Left lung (tissue), 10 donors: ENCODE measurements around the gene DYNLT2B. TPM values are rescaled to one million over a fixed set of nuclear protein-coding genes. Genes with fewer than 3 reads are reported as not detected.

Experiments
- ATAC-seq: fragments of 200-7000 bp; cut with Tn5 transposase; one replicate; pipeline ENCODE4 v1.9.1; 2020; ENCODE audit warnings: moderate library complexity
- DNase-seq, 4 donors: peaks; one replicate each; pipeline ENCODE4 v3.0.0-alpha.2; 2013 to 2020
- H3K27ac ChIP-seq, 2 donors: fragments of 200-600 bp; sonication (generic) in 1 of 2; one replicate each; pipeline versions ENCODE4 v1.5.0 to v1.8.0; 2020 to 2021
- H3K27me3 ChIP-seq, 2 donors: fragments of 200-600 bp; sonication (generic) in 1 of 2; one replicate each; pipeline versions ENCODE4 v1.5.0 to v1.8.0; 2020 to 2021
- H3K36me3 ChIP-seq, 2 donors: fragments of 200-600 bp; sonication (generic) in 1 of 2; one replicate each; pipeline versions ENCODE4 v1.5.0 to v1.8.0; 2020 to 2021
- H3K4me1 ChIP-seq, 2 donors: fragments of 200-600 bp; one replicate each; pipeline ENCODE4 v1.8.0; 2021
- H3K4me3 ChIP-seq, 2 donors: fragments of 200-600 bp; sonication (generic) in 1 of 2; one replicate each; pipeline versions ENCODE4 v1.5.0 to v1.8.0; 2020 to 2021; ENCODE audit warnings: mild to moderate bottlenecking in 1 of 2
- H3K9me3 ChIP-seq, 2 donors: fragments of 200-600 bp; sonication (generic) in 1 of 2; one replicate each; pipeline versions ENCODE4 v1.5.0 to v1.8.0; 2020 to 2021
- intact Hi-C, 2 donors: fragments of 100-400 bp; cut with DNase I; formaldehyde crosslinking; loops; one replicate each; pipeline versions ENCODE4 v1.11.2 to v1.14.2; 2022
- polyA plus RNA-seq, 6 donors: library from polyadenylated mRNA; unstranded; fragments of 120-200 nt; gene quantifications; one replicate each; pipeline ENCODE4 v1.2.1, GENCODE V29; 2013; ENCODE audit not compliant: insufficient read length in 6 of 6
- total RNA-seq, 2 donors: library from RNA; stranded (reverse); fragmentation: NEBNext Ultra II Directional; extraction: Animal tissue kit (Norgen Biotek cat#: 25700); gene quantifications; one replicate each; pipeline ENCODE4 v1.2.1, GENCODE V29; 2021
- TF ChIP-seq, protein P1 (sequence below), 2 donors: fragments of 200-600 bp; sonication (generic) in 1 of 2; IDR thresholded peaks; one replicate each; pipeline versions ENCODE4 v1.5.0 to v1.8.0; 2021; ENCODE audit warnings: antibody characterized with exemption in 2 of 2
- donor health status: DM: no; HTN: yes; CAD: no.
- donor health status: DM: no; HTN: no; CAD: no.

The DYNLT2B gene
- total and polyA plus RNA-seq, 8 donors, result 6.0 to 26.9 (median 25.7) TPM

DNA sequence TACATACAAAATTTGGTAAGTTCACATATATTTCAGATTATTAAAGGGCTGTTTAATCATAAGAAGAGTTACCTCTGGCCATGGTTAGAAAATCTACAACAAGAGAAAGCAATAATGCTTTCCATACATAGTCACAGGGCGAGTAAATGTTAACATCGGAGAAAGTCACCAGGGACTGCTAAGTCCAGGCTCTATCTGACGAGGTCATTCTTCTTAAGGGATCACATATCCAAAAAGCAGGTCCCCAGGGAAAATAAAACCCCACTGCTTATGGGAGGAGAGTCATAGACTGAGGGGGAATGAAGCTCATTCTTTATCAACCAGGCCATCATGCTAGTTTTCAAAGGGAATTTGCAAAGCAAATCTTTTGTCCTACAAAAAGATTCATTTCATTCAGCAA lies 33.6 kb downstream of the DYNLT2B start:
- H3K27me3 ChIP-seq, result no peaks in the 10 kb centered on the region
- H3K4me3 ChIP-seq, result no peak overlapping the region
- TF ChIP-seq, protein P1, sequence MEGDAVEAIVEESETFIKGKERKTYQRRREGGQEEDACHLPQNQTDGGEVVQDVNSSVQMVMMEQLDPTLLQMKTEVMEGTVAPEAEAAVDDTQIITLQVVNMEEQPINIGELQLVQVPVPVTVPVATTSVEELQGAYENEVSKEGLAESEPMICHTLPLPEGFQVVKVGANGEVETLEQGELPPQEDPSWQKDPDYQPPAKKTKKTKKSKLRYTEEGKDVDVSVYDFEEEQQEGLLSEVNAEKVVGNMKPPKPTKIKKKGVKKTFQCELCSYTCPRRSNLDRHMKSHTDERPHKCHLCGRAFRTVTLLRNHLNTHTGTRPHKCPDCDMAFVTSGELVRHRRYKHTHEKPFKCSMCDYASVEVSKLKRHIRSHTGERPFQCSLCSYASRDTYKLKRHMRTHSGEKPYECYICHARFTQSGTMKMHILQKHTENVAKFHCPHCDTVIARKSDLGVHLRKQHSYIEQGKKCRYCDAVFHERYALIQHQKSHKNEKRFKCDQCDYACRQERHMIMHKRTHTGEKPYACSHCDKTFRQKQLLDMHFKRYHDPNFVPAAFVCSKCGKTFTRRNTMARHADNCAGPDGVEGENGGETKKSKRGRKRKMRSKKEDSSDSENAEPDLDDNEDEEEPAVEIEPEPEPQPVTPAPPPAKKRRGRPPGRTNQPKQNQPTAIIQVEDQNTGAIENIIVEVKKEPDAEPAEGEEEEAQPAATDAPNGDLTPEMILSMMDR (IDR thresholded peaks at IDR 0.05), result no peak
- ATAC-seq (no peak), DNase-seq (no peak)
- H3K9me3 ChIP-seq, result no peaks in the 10 kb centered on the region
- H3K36me3 ChIP-seq, result no peaks in the 10 kb centered on the region
- H3K27ac ChIP-seq, result no peak overlapping the region
- peaks cover 11 to 60% of the 10 kb centered on the region in 2 donors for H3K4me1 ChIP-seq
- intact Hi-C loops, result no loop called here

DNA sequence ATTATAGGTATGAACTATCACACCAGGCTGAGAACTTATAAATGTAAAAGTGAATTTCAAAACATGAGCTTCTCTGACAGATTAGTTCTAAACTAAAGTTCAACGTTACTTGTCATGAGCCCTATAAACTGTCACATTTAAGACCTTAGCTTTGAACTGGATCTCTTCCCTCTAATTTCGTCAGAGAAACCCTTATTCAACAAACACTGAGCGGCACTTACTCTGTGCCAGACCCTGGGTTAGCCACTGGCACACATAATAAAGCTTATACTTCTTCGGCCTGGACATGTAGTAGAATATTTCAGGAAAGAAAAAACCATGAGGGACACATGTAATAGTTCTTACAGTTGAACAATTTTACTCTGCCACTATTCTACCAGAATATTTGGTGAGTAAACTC lies 36.1 kb downstream of the DYNLT2B start:
- ATAC-seq (no peak), DNase-seq (no peak)
- no peak overlapping the region for H3K4me3 ChIP-seq
- H3K36me3 ChIP-seq, result no peaks in the 10 kb centered on the region
- intact Hi-C loops, result no loop called here
- no peaks in the 10 kb centered on the region for H3K27me3 ChIP-seq
- H3K4me1 ChIP-seq, result peaks cover 11 to 81% of the 10 kb centered on the region in 2 donors
- TF ChIP-seq, protein P1 (IDR thresholded peaks at IDR 0.05), result no peak
- no peak overlapping the region for H3K27ac ChIP-seq
- H3K9me3 ChIP-seq, result no peaks in the 10 kb centered on the region

DNA sequence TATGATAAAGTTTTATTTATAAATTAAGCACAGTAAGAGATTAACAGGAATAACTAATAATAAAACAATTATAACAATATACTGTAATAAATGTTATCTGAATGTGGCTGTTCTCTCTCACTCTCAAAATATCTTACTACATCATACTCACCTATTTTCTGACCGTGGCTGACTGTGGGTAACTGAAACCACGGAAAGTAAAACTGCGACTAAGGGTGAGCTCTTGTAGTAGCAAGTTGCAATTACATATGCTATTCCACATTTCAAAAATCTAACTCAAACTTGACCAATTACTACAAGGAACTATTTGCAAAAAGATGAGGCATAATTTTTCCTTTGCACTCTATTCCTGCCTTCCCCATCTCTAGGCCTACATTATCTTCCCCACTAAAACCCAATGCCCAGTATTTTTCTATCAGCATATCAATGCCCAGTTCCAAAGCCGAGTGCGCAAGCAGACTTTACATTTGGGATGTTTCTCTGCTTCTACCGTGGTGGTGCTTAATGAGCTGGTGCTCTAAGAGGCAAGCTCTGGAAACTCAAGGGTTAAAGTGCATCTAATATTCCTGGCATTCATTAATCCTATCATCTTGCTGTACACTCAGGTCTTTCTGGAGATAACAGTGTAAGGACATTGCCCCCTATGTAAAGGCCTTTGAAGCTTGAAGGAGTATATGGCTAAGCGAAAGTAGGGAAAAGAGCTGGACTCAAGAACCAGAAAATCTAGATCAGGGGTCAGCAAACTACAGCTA lies 37.2 kb downstream of the DYNLT2B start:
- H3K9me3 ChIP-seq, result no peaks in the 10 kb centered on the region
- ATAC-seq (no peak), DNase-seq (no peak)
- TF ChIP-seq, protein P1 (IDR thresholded peaks at IDR 0.05), result no peak
- intact Hi-C loops, result no loop called here
- H3K4me1 ChIP-seq, result peaks cover 3 to 72% of the 10 kb centered on the region in 2 donors
- no peak overlapping the region for H3K4me3 ChIP-seq
- no peaks in the 10 kb centered on the region for H3K27me3 ChIP-seq
- H3K36me3 ChIP-seq, result no peaks in the 10 kb centered on the region
- no peak overlapping the region for H3K27ac ChIP-seq

DNA sequence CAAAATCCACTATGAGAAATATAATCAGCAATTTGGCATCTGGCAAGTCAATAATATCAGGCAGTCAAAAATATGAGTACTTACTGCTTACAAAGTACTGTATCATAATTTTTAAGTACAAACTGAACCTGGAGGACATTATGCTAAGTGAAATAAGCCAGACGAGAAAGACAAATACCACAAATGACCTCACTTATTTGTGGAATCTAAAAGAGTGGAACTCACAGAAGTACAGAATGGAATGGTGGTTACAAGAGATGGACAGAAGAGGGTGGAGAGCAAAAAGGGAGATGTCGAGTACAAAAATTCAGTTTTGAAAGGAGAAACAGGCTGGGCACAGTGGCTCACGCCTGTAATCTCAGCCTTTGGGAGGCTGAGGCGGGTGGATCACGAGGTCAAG lies 42.9 kb downstream of the DYNLT2B start:
- Histone ChIP-seq H3K9me3 (no peaks in the 10 kb centered on the region), H3K4me3 (no peak overlapping the region), H3K27me3 (no peaks in the 10 kb centered on the region), H3K27ac (no peak overlapping the region), H3K36me3 (peaks cover 0 to 26% of the 10 kb centered on the region in 2 donors), H3K4me1 (peaks cover 2 to 30% of the 10 kb centered on the region in 2 donors)
- DNase-seq (no peak), ATAC-seq (no peak)
- intact Hi-C loops, result no loop called here
- TF ChIP-seq, protein P1 (IDR thresholded peaks at IDR 0.05), result no peak

DNA sequence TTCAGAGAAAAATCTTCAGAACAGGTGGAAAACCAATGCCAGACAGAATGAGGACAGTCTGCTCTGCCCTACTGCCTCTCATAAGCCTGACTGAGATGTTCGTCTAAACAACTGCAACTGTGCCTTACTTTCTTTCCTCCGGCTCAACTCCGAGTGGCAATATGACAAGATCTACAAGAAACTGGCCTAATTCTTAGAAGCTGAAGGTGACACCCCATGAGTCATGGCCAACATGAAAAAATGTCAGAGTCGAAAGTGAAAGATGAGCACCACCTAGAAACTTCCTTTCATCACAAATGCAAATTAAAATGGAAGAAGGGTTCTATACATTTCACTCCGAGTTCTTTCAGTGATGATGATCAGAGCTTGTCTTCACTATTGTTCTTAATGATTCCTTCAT lies 43.5 kb downstream of the DYNLT2B start:
- no peak for DNase-seq
- Histone ChIP-seq H3K27me3 (no peaks in the 10 kb centered on the region), H3K4me1 (peaks cover 0 to 25% of the 10 kb centered on the region in 2 donors), H3K9me3 (no peaks in the 10 kb centered on the region), H3K4me3 (no peak overlapping the region), H3K27ac (peak overlapping the region in 1 of 2 donors; percentile 43), H3K36me3 (peaks cover 0 to 31% of the 10 kb centered on the region in 2 donors)
- intact Hi-C loops, result no loop called here
- TF ChIP-seq, protein P1 (IDR thresholded peaks at IDR 0.05), result no peak
- no peak for ATAC-seq
